ENCODE results near the gene MOCS3.

DNA sequence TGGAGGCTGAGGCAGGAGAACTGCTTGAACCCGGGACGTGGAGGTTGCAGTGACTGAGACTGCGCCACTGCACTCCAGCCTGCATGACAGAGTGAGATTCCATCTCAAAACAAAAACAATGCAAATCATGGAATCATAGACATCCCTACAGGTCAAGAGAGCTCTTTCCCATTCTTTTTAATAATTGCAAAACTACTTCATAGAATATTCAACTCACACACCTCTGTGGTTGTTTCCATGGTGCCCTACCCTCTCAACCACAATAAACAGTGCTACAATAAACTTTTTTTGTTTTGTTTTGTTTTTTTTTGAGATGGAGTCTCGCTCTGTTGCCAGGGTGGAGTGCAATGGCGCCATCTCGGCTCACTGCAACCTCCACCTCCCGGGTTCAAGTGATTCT lies 15.5 kb upstream of the MOCS3 start:
- no peak for TF ChIP-seq POLR2AphosphoS5 (IDR thresholded peaks at IDR 0.05; ENCODE audit: borderline replicate concordance, low read depth, low read length)
- TF ChIP-seq EZH2 (IDR thresholded peaks at IDR 0.05) = no peak

Data from SK-N-MC (cell line).